Measurements from ENCODE around the gene ACTR5. TPM values are rescaled to one million over a fixed set of nuclear protein-coding genes. Genes with fewer than 3 reads are reported as not detected.

The ACTR5 gene
- total RNA-seq, 1 experiment from 2014 or later, result 4.5 TPM

DNA sequence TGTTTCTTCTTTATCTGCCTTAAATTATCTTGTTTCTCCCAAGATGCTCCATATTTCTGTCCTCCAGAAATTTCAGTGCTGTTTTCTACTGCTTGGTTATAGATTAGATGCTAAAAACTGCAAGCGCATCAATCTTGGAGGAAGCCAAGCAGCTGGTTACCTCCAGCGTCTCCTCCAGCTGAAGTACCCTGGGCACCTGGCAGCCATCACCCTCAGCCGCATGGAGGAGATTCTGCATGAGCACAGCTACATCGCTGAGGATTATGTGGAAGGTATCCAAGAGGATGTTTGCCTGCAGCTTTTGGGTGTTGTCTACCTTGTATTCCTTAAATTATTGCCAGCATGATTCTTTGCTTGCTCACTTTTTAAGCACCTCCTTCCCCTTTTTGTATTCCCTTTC is 3.8 kb downstream of the ACTR5 start:
- Histone ChIP-seq H3K27me3 (ENCODE audit: low read length) (no peaks in the 10 kb centered on the region), H3K9me3 (ENCODE audit: low read length) (no peaks in the 10 kb centered on the region), H3K9ac (ENCODE audit: low read length) (no peak overlapping the region), H2AFZ (ENCODE audit: low read length) (no peak overlapping the region), H4K20me1 (ENCODE audit: insufficient read depth, low read depth, low read length) (no peaks in the 10 kb centered on the region), H3K27ac (ENCODE audit: low read length) (no peak overlapping the region), H3K9me2 (replicated peaks; ENCODE audit: insufficient read depth, low read length) (no peaks in the 10 kb centered on the region), H3K4me3 (ENCODE audit: low read length) (no peak overlapping the region), H3K79me2 (ENCODE audit: low read length) (peaks cover 33% of the 10 kb centered on the region), H3K4me1 (ENCODE audit: low read length) (peaks cover 22% of the 10 kb centered on the region), H3K4me2 (ENCODE audit: low read depth, low read length, poor library complexity, severe bottlenecking) (no peak overlapping the region), H3K36me3 (ENCODE audit: insufficient read depth, low read length) (peaks cover 22% of the 10 kb centered on the region; the same call in 1 of the 2 replicates)
- DNase-seq, result no peak

DNA sequence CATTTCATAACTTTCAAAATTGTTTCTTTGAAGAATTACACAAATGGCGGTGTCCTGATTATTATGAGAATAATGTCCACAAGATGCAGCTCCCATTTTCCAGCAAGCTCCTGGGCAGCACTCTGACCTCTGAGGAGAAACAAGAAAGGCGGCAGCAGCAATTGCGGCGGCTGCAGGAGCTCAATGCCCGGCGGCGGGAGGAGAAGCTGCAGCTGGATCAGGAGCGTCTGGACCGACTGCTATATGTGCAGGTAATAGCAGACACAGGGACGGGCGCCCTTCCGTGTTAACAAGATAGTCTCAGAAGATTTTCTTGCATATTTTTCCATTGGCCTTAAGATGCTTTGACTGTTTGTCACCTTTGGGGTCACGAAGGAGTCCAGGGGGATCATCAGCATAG is 6.7 kb downstream of the ACTR5 start:
- Histone ChIP-seq H4K20me1 (ENCODE audit: insufficient read depth, low read depth, low read length) (no peaks in the 10 kb centered on the region), H3K9me3 (ENCODE audit: low read length) (no peaks in the 10 kb centered on the region), H3K4me2 (ENCODE audit: low read depth, low read length, poor library complexity, severe bottlenecking) (no peak overlapping the region), H3K9me2 (replicated peaks; ENCODE audit: insufficient read depth, low read length) (no peaks in the 10 kb centered on the region), H3K4me1 (ENCODE audit: low read length) (peaks cover 4% of the 10 kb centered on the region), H3K4me3 (ENCODE audit: low read length) (no peak overlapping the region), H3K9ac (ENCODE audit: low read length) (no peak overlapping the region), H3K27me3 (ENCODE audit: low read length) (no peaks in the 10 kb centered on the region), H3K36me3 (ENCODE audit: insufficient read depth, low read length) (peaks cover 32% of the 10 kb centered on the region; the same call in 1 of the 2 replicates), H2AFZ (ENCODE audit: low read length) (no peak overlapping the region), H3K27ac (ENCODE audit: low read length) (no peak overlapping the region), H3K79me2 (ENCODE audit: low read length) (peaks cover 17% of the 10 kb centered on the region)
- DNase-seq, result no peak

DNA sequence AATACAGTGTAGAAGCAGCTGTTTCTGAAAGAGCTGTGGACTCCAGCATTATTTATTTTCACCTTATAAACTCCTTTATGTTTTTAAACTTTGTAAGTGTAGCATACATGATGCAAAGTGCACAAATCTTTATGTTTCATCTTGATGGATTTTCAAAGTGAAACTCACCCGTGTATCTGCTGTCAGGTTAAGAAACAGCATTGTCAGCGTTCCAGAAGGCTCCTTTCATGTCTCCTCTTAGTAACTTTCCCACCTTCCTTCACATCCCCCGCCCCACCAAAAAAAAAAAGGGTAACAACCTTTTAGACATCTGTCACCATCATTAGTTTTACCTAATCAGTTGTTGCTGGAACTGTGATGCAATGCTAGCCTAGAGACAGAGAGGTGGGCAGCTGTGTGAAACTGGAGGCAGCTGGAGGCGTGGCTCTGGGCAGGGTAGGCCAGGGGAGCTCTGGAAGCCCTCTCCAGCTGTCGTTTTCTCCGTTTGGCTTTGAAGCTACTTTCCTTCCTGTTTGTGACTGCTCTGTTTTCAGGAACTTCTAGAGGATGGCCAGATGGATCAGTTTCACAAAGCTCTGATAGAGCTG is 7.2 kb downstream of the ACTR5 start:
- no peak overlapping the region for H3K9ac ChIP-seq (ENCODE audit: low read length)
- H3K27me3 ChIP-seq (ENCODE audit: low read length), result no peaks in the 10 kb centered on the region
- no peaks in the 10 kb centered on the region for H3K9me3 ChIP-seq (ENCODE audit: low read length)
- H2AFZ ChIP-seq (ENCODE audit: low read length), result no peak overlapping the region
- H3K4me1 ChIP-seq (ENCODE audit: low read length), result no peaks in the 10 kb centered on the region
- H3K36me3 ChIP-seq (ENCODE audit: insufficient read depth, low read length), result peaks cover 34% of the 10 kb centered on the region; the same call in 1 of the 2 replicates
- H3K9me2 ChIP-seq (replicated peaks; ENCODE audit: insufficient read depth, low read length), result no peaks in the 10 kb centered on the region
- H3K27ac ChIP-seq (ENCODE audit: low read length), result no peak overlapping the region
- DNase-seq, result no peak
- no peak overlapping the region for H3K4me2 ChIP-seq (ENCODE audit: low read depth, low read length, poor library complexity, severe bottlenecking)
- H4K20me1 ChIP-seq (ENCODE audit: insufficient read depth, low read depth, low read length), result no peaks in the 10 kb centered on the region
- no peak overlapping the region for H3K4me3 ChIP-seq (ENCODE audit: low read length)
- peaks cover 13% of the 10 kb centered on the region for H3K79me2 ChIP-seq (ENCODE audit: low read length)

DNA sequence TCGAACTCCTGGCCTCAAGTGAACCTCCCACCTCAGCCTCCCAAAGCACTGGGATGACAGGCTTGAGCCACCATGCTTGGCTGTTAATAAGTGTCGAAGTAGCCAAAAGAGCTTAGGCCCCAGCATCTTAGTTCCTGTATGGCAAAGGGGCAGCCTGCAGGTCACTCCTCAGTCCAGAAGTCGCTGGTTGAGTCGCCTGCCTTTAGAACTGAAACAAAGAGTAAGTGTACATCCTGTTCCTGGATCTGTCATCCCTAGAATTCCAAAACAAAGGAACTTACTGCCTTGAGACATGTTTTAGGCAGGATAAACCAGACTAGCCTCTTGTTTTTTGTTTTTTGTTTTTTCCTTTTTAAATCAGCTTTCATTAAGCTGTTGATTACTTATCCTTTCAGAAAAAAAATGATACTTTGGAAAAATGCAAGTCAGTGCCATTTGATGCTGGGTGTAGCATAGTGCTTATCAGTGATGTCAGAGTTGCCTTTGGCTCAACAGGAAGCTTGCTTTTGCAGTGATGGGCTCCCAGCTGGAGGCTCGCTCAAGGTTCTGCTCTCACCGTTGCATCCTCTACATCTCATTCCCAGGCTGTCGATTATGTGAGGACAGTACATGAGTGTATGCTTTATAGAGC is 9.0 kb downstream of the ACTR5 start:
- no peak overlapping the region for H3K4me3 ChIP-seq (ENCODE audit: low read length)
- H4K20me1 ChIP-seq (ENCODE audit: insufficient read depth, low read depth, low read length), result no peaks in the 10 kb centered on the region
- peaks cover 33% of the 10 kb centered on the region; the same call in 1 of the 2 replicates for H3K36me3 ChIP-seq (ENCODE audit: insufficient read depth, low read length)
- no peak for DNase-seq
- H3K4me2 ChIP-seq (ENCODE audit: low read depth, low read length, poor library complexity, severe bottlenecking), result no peak overlapping the region
- peaks cover 7% of the 10 kb centered on the region; the same call in 1 of the 2 replicates for H3K79me2 ChIP-seq (ENCODE audit: low read length)
- H3K4me1 ChIP-seq (ENCODE audit: low read length), result no peaks in the 10 kb centered on the region
- H3K9ac ChIP-seq (ENCODE audit: low read length), result no peak overlapping the region
- H3K9me2 ChIP-seq (replicated peaks; ENCODE audit: insufficient read depth, low read length), result no peaks in the 10 kb centered on the region
- H3K27me3 ChIP-seq (ENCODE audit: low read length), result no peaks in the 10 kb centered on the region
- H3K27ac ChIP-seq (ENCODE audit: low read length), result no peak overlapping the region
- no peaks in the 10 kb centered on the region for H3K9me3 ChIP-seq (ENCODE audit: low read length)
- no peak overlapping the region for H2AFZ ChIP-seq (ENCODE audit: low read length)

DNA sequence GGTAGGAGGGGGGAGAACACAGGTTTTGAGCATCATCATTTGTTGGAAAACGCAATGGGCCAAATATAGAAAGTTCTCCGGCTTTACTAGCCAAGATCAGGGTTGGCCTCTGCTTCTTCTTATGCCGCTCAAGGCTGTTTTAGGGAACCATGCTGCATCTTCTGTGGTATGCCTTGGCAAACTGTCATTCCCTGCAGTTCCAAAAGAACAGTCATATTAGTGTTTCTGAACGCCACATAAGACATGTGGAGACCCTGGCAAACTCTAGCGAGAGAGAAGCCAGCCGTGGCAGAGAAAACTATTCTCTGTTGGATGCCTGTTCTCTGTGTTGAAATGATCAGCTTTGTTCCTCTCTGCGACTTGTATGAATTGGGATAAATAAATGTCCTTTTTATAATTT is 10.8 kb downstream of the ACTR5 start:
- Histone ChIP-seq H3K79me2 (ENCODE audit: low read length) (no peaks in the 10 kb centered on the region), H2AFZ (ENCODE audit: low read length) (no peak overlapping the region), H3K9me2 (replicated peaks; ENCODE audit: insufficient read depth, low read length) (no peaks in the 10 kb centered on the region), H3K36me3 (ENCODE audit: insufficient read depth, low read length) (peaks cover 23% of the 10 kb centered on the region; the same call in 1 of the 2 replicates), H3K27ac (ENCODE audit: low read length) (no peak overlapping the region), H3K4me2 (ENCODE audit: low read depth, low read length, poor library complexity, severe bottlenecking) (no peak overlapping the region), H3K27me3 (ENCODE audit: low read length) (no peaks in the 10 kb centered on the region), H3K9ac (ENCODE audit: low read length) (no peak overlapping the region), H3K4me3 (ENCODE audit: low read length) (no peak overlapping the region), H3K4me1 (ENCODE audit: low read length) (no peaks in the 10 kb centered on the region), H4K20me1 (ENCODE audit: insufficient read depth, low read depth, low read length) (no peaks in the 10 kb centered on the region), H3K9me3 (ENCODE audit: low read length) (no peaks in the 10 kb centered on the region)
- DNase-seq, result no peak

DNA sequence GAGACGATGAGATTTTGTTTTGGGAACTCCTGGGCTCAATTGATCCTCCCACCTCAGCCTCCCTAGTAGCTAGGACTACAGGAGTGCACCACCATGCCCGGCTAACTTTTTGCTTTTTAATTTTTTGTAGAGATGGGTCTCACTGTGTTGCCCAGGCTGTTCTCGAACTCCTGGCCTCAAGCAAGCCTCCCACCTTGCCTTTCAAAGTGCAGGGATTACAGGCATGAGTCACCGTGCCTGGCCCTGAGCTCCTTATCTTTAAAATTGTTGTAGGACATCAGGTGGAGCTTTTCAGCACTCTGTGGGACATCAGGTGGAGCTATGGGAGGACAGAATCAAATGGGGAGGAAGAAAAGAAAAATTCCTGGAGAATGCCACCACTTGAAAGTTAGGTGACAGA is 12.7 kb downstream of the ACTR5 start:
- Histone ChIP-seq H3K79me2 (ENCODE audit: low read length) (no peaks in the 10 kb centered on the region), H2AFZ (ENCODE audit: low read length) (no peak overlapping the region), H3K4me1 (ENCODE audit: low read length) (no peaks in the 10 kb centered on the region), H3K4me3 (ENCODE audit: low read length) (no peak overlapping the region), H3K4me2 (ENCODE audit: low read depth, low read length, poor library complexity, severe bottlenecking) (no peak overlapping the region), H4K20me1 (ENCODE audit: insufficient read depth, low read depth, low read length) (no peaks in the 10 kb centered on the region), H3K27me3 (ENCODE audit: low read length) (no peaks in the 10 kb centered on the region), H3K9me2 (replicated peaks; ENCODE audit: insufficient read depth, low read length) (no peaks in the 10 kb centered on the region), H3K9ac (ENCODE audit: low read length) (no peak overlapping the region), H3K9me3 (ENCODE audit: low read length) (no peaks in the 10 kb centered on the region), H3K36me3 (ENCODE audit: insufficient read depth, low read length) (peaks cover 16% of the 10 kb centered on the region; the same call in 1 of the 2 replicates), H3K27ac (ENCODE audit: low read length) (no peak overlapping the region)
- DNase-seq, result no peak

DNA sequence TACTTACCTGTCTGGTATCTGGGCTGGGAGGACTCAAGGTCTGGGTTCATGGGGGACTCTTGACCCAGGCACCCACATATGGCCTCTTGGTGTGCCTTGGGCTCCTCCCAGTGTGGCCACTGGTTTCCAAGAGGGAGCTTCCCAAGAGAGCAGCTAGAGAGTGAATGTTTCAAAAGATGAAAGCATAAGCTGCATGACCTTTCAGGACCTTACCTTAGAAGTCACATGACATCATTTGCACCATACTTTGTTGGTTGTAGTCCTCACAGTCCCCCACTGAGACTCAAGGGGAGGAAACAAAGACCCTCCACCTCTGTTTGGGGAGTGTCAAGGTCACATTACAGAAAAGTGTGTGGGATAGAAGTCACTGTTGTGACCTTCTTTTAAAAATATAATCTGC is 13.9 kb downstream of the ACTR5 start:
- Histone ChIP-seq H4K20me1 (ENCODE audit: insufficient read depth, low read depth, low read length) (no peaks in the 10 kb centered on the region), H3K4me3 (ENCODE audit: low read length) (no peak overlapping the region), H3K36me3 (ENCODE audit: insufficient read depth, low read length) (peaks cover 15% of the 10 kb centered on the region; the same call in 1 of the 2 replicates), H3K9me3 (ENCODE audit: low read length) (no peaks in the 10 kb centered on the region), H2AFZ (ENCODE audit: low read length) (no peak overlapping the region), H3K27ac (ENCODE audit: low read length) (no peak overlapping the region), H3K27me3 (ENCODE audit: low read length) (no peaks in the 10 kb centered on the region), H3K79me2 (ENCODE audit: low read length) (no peaks in the 10 kb centered on the region), H3K9ac (ENCODE audit: low read length) (no peak overlapping the region), H3K9me2 (replicated peaks; ENCODE audit: insufficient read depth, low read length) (no peaks in the 10 kb centered on the region), H3K4me2 (ENCODE audit: low read depth, low read length, poor library complexity, severe bottlenecking) (no peak overlapping the region), H3K4me1 (ENCODE audit: low read length) (no peaks in the 10 kb centered on the region)
- no peak for DNase-seq

DNA sequence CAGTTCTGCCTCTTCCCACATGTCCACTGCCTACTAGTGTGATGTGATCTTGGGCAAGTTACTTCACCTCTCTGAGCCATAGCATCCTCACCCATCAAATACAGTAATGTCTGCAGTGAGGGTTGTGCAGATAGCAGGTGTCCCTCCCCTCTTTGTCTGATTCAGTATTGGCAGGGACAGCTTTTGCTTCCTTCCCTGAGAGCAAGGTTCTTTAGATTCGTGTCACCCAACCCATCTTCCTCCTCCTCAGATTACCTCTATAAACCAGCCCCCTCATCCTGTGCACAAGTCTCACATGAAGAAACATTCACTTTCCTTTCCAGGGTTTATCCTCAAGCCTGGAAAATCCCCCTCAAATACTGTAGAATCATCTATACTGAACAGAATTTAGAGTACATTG is 15.4 kb downstream of the ACTR5 start:
- no peak overlapping the region for H3K4me3 ChIP-seq (ENCODE audit: low read length)
- no peaks in the 10 kb centered on the region for H3K9me3 ChIP-seq (ENCODE audit: low read length)
- H3K36me3 ChIP-seq (ENCODE audit: insufficient read depth, low read length), result peaks cover 15% of the 10 kb centered on the region; the same call in 1 of the 2 replicates
- H3K4me2 ChIP-seq (ENCODE audit: low read depth, low read length, poor library complexity, severe bottlenecking), result no peak overlapping the region
- no peak overlapping the region for H3K9ac ChIP-seq (ENCODE audit: low read length)
- no peak overlapping the region for H3K27ac ChIP-seq (ENCODE audit: low read length)
- H3K4me1 ChIP-seq (ENCODE audit: low read length), result no peaks in the 10 kb centered on the region
- DNase-seq, result no peak
- H3K79me2 ChIP-seq (ENCODE audit: low read length), result no peaks in the 10 kb centered on the region
- H3K9me2 ChIP-seq (replicated peaks; ENCODE audit: insufficient read depth, low read length), result no peaks in the 10 kb centered on the region
- no peaks in the 10 kb centered on the region for H4K20me1 ChIP-seq (ENCODE audit: insufficient read depth, low read depth, low read length)
- no peaks in the 10 kb centered on the region for H3K27me3 ChIP-seq (ENCODE audit: low read length)
- no peak overlapping the region for H2AFZ ChIP-seq (ENCODE audit: low read length)

All from Karpas-422 (cell line).